ENCODE results near the gene RGS19.

Gene RGS19

DNA sequence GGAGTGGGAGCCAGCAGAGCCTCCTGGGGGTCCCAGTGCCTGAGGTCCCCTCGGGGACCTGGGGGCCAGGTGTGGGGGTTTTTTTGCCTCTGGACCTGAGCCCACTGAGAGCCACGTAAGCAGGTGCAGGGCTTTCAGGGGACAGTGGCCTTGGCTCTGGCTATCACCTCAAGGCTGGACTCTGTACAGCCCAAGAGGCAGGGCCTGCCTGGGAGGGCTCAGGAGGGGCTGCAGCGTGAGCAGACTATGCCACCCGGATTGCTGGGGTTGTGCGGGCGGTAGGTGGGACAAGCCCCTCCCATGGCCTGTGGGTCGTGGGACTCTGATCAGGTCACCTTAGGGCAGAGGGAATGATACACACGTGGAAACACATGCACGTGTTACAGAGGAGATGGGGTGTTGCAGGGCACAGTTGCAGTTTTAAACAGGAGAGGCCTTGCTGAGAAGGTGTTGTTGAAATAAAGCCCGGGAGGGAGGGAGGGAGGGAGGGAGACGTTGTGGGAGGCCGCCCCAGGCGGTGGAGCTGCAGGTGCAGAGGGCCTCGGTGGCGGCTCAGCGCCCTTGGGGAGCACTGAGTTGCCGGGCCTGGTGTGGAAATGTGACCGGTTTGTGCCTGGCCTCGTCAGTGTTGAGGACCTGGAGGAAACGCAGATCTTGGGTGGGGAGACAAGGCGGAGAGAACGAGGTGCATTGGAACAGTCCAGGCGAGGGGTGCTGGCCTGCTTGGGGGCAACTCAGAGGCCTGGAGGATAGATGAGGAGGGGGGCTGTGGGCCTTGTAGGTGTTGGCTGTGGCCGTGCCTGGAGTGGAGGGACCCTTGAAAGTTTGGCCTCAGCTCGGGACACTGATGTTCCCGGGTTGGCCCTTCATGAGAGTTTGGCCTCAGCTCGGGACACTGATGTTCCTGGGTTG is 14.0 kb downstream of the RGS19 start:
- no peak for DNase-seq (ENCODE audit: low read depth in 4 of 4, low spot score in 1 of 4)

DNA sequence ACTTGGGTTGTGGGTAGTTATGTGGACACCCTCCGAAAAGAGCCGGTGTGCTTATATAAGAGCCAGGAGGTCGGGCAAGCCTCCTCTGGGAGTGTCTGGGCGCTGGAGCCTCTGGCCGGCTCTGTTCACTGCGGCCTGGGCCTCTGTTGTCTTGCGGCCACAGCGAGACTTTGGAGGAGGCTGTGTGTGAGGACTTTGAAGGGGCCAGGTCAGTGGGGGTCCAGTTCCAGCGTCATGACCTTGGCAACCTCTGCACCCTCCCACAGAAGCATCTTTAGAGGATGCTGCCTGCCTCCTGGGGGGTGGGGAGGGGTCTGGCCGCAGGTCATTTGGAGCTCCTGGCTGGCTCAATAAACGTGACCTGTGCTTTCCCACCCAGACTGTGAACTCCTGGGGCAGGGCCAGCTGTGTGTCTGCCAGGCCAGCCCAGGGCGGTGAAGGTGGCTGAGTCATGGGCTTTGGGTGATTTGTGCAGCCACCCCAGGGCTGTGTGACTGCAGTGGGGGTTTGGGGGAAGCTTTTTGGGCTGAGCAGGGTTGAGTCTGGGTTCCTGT is 15.1 kb downstream of the RGS19 start:
- no peak for DNase-seq (ENCODE audit: low read depth in 4 of 4, low spot score in 1 of 4)

- no peak for DNase-seq (ENCODE audit: low read depth in 4 of 4, low spot score in 1 of 4)
These were observed 15.8 kb downstream of the RGS19 start for GRCh38 chr20:64063389-64064144.

GRCh38 chr20:64062596-64063388 is 16.5 kb downstream of the RGS19 start, which contains the start of gene TCEA2:
TCEA2 (plus strand) TSS chr20:64063198; CDS start chr20:64063313, 115 bp downstream.
- DNase-seq (ENCODE audit: low read depth in 4 of 4, low spot score in 1 of 4), result peak; percentile 85 to 95 (median 90)

GRCh38 chr20:64062276-64062595 is 17.1 kb downstream of the RGS19 start:
- no peak for DNase-seq (ENCODE audit: low read depth in 4 of 4, low spot score in 1 of 4)

- DNase-seq (ENCODE audit: low read depth in 4 of 4, low spot score in 1 of 4), result no peak
These were observed 20.8 kb downstream of the RGS19 start for GRCh38 chr20:64058536-64058935.

- DNase-seq (ENCODE audit: low read depth in 4 of 4, low spot score in 1 of 4), result peak; percentile 70 to 82 (median 78)
These were observed 21.5 kb downstream of the RGS19 start for GRCh38 chr20:64057628-64058498.

DNA sequence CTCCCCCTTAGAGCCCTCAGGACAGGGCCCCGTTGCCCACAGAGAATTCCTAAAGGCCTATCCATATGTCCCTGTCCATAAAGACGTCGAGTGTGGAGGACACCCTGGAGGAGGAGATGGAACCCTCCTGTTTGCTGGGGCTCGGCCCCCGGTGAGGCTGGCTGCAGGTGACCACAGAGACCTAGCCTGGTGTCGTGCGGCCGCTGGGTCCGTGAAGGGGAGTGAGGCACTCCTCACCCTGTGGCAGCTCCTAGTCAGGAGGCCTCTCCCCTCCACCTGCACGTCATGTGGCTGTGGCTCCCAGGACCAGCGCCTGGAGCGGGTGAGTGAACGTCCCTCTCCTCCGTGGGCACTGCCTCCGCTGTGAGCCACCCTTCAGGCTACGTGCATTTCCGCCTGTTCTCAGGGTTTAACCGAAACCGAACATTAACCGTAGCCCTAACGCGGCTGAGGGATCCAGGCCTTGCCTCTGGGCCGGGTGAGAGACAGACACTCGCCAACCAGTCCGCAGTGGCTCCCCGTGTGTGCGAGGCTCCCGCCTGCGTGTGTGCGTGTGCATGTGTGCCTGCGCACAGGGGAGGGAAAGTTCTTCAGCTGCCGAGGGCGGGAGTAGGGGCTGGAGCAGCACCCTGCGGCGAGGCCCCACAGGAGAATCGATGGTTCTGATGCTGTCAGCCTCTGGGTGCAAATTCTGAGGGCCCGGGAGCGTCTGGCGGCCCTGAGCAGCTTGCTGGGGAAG is 22.3 kb downstream of the RGS19 start:
- no peak for DNase-seq (ENCODE audit: low read depth in 4 of 4, low spot score in 1 of 4)

GRCh38 chr20:64056639-64056888 is 22.8 kb downstream of the RGS19 start:
- no peak for DNase-seq (ENCODE audit: low read depth in 4 of 4, low spot score in 1 of 4)

DNA sequence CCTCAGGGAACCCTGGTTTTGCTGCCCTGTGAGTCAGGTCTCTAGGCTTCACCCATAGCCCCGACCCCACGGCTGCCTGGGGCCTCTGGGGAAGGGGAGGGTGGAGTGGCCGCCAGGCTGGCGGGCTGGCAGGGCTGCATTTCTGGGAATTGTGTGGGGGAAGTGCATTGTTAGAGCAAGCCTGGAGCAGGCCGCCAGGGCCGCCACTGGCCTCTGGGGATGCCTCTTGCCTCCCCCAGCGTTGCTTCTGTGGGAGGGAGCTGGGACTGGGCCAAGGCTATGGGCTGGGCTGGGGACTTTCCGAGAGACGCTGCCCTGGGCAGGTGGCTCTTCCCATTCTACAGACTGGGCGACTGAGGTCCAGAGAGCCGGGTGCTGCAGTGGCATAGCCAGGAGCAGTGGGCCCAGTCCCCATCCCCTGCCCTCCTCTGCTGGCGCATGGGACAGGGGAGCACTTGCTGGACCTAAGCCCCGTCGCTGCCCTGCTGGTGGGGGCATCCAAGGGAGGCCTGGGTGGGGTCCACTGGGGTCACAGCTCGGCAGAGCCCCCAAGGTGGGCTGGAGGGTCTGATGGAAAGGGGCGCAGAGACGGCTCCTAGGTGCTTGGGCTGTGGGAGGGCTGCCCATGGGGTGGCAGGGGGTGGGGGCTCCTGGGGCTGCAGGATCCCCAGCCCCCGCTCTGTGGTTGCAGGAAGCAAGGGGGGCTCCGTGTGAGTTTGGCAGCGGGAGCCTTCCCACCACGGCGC is 23.3 kb downstream of the RGS19 start:
- no peak for DNase-seq (ENCODE audit: low read depth in 4 of 4, low spot score in 1 of 4)

DNA sequence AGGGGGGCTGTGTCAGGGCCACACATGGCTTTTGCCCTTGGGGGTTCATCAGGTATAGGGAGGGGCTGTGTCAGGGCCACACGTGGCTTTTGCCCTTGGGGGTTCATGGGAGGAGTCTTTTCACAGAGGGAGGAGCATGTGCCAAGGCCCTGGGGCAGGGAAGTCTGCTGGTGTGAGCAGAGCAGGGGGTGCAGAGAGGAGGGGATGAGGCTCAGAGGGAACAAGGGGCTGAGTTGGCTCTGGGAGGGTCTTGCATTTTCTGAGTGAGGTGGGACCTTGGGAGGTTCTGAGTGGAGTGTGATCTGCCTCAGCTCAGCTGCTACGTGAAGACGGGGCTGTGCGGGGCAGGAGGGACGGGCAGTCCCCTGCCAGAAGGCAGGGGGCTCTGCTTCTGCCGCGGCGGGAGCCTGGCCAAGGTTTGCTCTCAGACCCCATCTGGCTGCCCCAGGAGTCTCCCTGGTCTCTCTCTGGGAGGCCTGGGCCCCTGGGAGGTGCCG is 23.9 kb downstream of the RGS19 start:
- no peak for DNase-seq (ENCODE audit: low read depth in 4 of 4, low spot score in 1 of 4)

GRCh38 chr20:64053841-64054661 is 25.3 kb downstream of the RGS19 start:
- DNase-seq (ENCODE audit: low read depth in 4 of 4, low spot score in 1 of 4), result no peak

DNA sequence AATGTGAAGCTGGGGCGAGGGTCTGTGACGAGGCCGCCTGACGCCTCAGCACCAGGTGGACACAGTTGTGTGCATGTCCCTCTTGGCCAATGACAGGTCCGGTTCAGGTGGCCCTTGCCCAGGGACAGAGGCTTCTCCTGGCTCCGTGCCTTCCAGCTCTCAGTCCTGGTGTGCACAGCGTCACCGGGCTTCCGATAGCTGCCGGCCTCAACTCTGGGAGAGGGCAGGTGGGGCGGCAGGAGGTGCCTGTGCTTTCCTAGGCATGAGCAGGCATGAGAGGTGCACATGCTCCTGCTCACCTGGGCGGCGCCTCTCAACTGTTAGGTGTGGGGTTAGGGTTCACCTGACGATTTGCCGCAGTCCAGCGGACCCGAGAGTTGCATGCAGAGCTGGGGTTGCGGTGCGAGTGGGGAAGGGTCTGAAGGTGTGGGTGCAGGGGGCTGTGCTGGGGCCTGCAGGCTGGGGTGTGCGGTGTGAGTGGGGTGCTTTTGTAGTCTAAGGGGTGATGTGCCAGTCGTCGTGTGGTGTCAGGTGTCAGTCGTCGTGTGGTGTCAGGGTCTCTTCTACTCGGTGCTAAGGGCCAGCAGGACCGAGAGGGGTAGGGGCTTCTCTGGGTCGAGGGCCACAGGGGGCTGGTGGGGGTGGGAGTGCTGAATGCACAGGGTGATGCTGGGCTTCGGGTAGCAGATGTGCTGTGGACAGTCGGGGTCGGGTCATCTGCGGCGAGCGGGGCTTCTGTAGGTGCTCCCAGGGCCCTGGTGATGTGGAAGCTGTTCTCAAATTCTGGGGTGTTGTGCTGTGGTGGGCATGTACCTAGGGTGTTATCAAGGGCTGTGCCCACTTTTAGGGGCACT is 26.1 kb downstream of the RGS19 start:
- DNase-seq (ENCODE audit: low read depth in 4 of 4, low spot score in 1 of 4), result no peak

- no peak for DNase-seq (ENCODE audit: low read depth in 4 of 4, low spot score in 1 of 4)
These were observed 27.0 kb downstream of the RGS19 start for GRCh38 chr20:64052326-64052722.

GRCh38 chr20:64051561-64052325 is 27.6 kb downstream of the RGS19 start:
- no peak for DNase-seq (ENCODE audit: low read depth in 4 of 4, low spot score in 1 of 4)

DNA sequence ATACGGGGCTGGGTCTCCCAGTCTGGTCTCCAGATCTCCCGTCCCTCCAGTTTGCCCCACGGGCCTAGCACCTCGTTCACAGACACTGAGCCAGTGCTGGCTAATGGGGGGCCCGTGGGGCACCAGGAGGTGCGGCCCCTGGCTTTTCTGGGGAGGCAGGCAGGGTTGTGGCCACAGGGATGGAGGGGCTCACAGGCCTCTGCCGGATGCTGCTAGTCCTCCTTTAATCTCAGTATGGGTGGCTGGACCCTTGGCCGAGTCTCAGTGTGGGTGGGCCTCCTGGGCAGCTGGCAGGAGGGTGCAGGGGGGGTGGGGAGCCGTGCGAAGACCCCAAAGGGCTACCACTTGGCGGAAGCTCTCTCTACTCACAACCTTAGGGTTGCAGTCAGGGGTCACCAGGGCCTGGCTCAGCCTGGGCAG is 28.3 kb downstream of the RGS19 start:
- no peak for DNase-seq (ENCODE audit: low read depth in 4 of 4, low spot score in 1 of 4)

Measured in stimulated activated CD4-positive, alpha-beta T cell treated with anti-CD3 and anti-CD28 coated beads, Interleukin-1b, Interleukin-23, amount 100 ng/mL, for 24 hours (primary cell).